Endodermal cell (in vitro differentiated cells): ENCODE results near the gene STMN3. TPM values are rescaled to one million over a fixed set of nuclear protein-coding genes. Genes with fewer than 3 reads are reported as not detected.

Source experiments
- DNase-seq: peaks from one replicate; pipeline ENCODE4 v3.0.0-alpha.2; 2017
- H3K27ac ChIP-seq: 2 replicates; pipeline ENCODE4 v1.5.1; 2013; ENCODE audit warnings: mild to moderate bottlenecking, low read depth, low read length, moderate library complexity
- H3K27me3 ChIP-seq: 2 replicates; pipeline ENCODE4 v1.6.1; 2013; ENCODE audit warnings: mild to moderate bottlenecking, low read length, moderate library complexity; ENCODE audit not compliant: insufficient read depth, control insufficient read depth, poor library complexity, severe bottlenecking
- H3K36me3 ChIP-seq: 2 replicates; pipeline ENCODE4 v1.7.0; 2013; ENCODE audit warnings: mild to moderate bottlenecking, low read length, moderate library complexity; ENCODE audit not compliant: control insufficient read depth, insufficient read depth
- H3K4me1 ChIP-seq: one replicate; pipeline ENCODE4 v1.7.0; 2013; ENCODE audit warnings: low read length; ENCODE audit not compliant: control insufficient read depth, insufficient read depth
- H3K4me3 ChIP-seq: 2 replicates; pipeline ENCODE4 v1.5.1; 2013; ENCODE audit warnings: mild to moderate bottlenecking, low read length, moderate library complexity
- H3K9ac ChIP-seq: 2 replicates; pipeline ENCODE4 v1.6.1; 2013; ENCODE audit warnings: mild to moderate bottlenecking, low read length, moderate library complexity; ENCODE audit not compliant: poor library complexity, severe bottlenecking; ENCODE audit errors: extremely low read depth
- H3K9me3 ChIP-seq: 2 replicates; pipeline ENCODE4 v1.6.1; 2013; ENCODE audit warnings: mild to moderate bottlenecking, low read length, moderate library complexity; ENCODE audit not compliant: control insufficient read depth
- H3K27ac Mint-ChIP-seq: 2 replicates; pipeline ENCODE4 v1.8.0; 2020; ENCODE audit warnings: mixed read lengths
- H3K27me3 Mint-ChIP-seq: 2 replicates; pipeline ENCODE4 v1.8.0; 2021; ENCODE audit warnings: mild to moderate bottlenecking, mixed read lengths; ENCODE audit not compliant: insufficient read depth
- H3K36me3 Mint-ChIP-seq: 2 replicates; pipeline ENCODE4 v1.8.0; 2020; ENCODE audit warnings: low read depth, mixed read lengths
- H3K4me1 Mint-ChIP-seq: 2 replicates; pipeline ENCODE4 v1.8.0; 2020; ENCODE audit warnings: mixed read lengths
- H3K4me3 Mint-ChIP-seq: 2 replicates; pipeline ENCODE4 v1.8.0; 2020; ENCODE audit warnings: mild to moderate bottlenecking, moderate library complexity, mixed read lengths
- H3K9me3 Mint-ChIP-seq: 2 replicates; pipeline ENCODE4 v1.8.0; 2020; ENCODE audit warnings: mild to moderate bottlenecking, mixed read lengths
- WGBS, 2 experiments: methylation state at CpG; one replicate each; pipeline versions ENCODE4 v1.1.5 to v1.1.7; 2013; ENCODE audit warnings: missing lambda C conversion rate in 2 of 2, mixed read lengths in 1 of 2; ENCODE audit not compliant: insufficient coverage in 1 of 2, insufficient read length in 1 of 2; 5-methylcytosine and 5-hydroxymethylcytosine counted together
- total RNA-seq, 2 donors: library from RNA; stranded (reverse); fragmentation: NEBNext Ultra II Directional in 1 of 2; extraction: Animal tissue kit (Norgen Biotek cat#: 25700) in 1 of 2; gene quantifications; 2 replicates in 1 of 2; 3 replicates in 1 of 2; pipeline ENCODE4 v1.2.1, GENCODE V29; 2021
- TF ChIP-seq, protein P1 (sequence below): fragments of 200-600 bp; sonication (generic); conservative IDR thresholded peaks from 2 replicates; pipeline ENCODE4 v1.5.0; 2021; ENCODE audit warnings: antibody characterized with exemption, mild to moderate bottlenecking

Gene STMN3
- total RNA-seq, 2 donors from 2014 or later: 6.7 to 18.3 TPM

GRCh38 chr20:63645218-63645617, 8.0 kb downstream of the STMN3 start:
- Histone ChIP-seq H3K36me3 (no peaks in the 10 kb centered on the region), H3K4me1 (no peaks in the 10 kb centered on the region), H3K9me3 (no peaks in the 10 kb centered on the region), H3K27ac (no peak overlapping the region), H3K9ac (no peak overlapping the region), H3K4me3 (no peak overlapping the region), H3K27me3 (no peaks in the 10 kb centered on the region)
- WGBS, 2 experiments: 73 to 81% methylated on average over 3 to 4 of the region's 4 CpGs
- no peaks in the 10 kb centered on the region for H3K9me3 Mint-ChIP-seq
- DNase-seq: peak; percentile 66
- no peaks in the 10 kb centered on the region for H3K4me1 Mint-ChIP-seq
- H3K4me3 Mint-ChIP-seq: no peak overlapping the region
- H3K27ac Mint-ChIP-seq: no peak overlapping the region
- no peaks in the 10 kb centered on the region for H3K36me3 Mint-ChIP-seq
- TF ChIP-seq, protein P1, sequence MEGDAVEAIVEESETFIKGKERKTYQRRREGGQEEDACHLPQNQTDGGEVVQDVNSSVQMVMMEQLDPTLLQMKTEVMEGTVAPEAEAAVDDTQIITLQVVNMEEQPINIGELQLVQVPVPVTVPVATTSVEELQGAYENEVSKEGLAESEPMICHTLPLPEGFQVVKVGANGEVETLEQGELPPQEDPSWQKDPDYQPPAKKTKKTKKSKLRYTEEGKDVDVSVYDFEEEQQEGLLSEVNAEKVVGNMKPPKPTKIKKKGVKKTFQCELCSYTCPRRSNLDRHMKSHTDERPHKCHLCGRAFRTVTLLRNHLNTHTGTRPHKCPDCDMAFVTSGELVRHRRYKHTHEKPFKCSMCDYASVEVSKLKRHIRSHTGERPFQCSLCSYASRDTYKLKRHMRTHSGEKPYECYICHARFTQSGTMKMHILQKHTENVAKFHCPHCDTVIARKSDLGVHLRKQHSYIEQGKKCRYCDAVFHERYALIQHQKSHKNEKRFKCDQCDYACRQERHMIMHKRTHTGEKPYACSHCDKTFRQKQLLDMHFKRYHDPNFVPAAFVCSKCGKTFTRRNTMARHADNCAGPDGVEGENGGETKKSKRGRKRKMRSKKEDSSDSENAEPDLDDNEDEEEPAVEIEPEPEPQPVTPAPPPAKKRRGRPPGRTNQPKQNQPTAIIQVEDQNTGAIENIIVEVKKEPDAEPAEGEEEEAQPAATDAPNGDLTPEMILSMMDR: no peak
- peaks cover 21% of the 10 kb centered on the region for H3K27me3 Mint-ChIP-seq

- DNase-seq: no peak
- H3K9ac ChIP-seq: no peak overlapping the region
- no peaks in the 10 kb centered on the region for H3K4me1 ChIP-seq
- peaks cover 26% of the 10 kb centered on the region for H3K27me3 Mint-ChIP-seq
- H3K4me3 ChIP-seq: no peak overlapping the region
- no peak overlapping the region for H3K4me3 Mint-ChIP-seq
- no peaks in the 10 kb centered on the region for H3K9me3 ChIP-seq
- 87 to 90% methylated on average over 7 to 15 of the region's 15 CpGs for WGBS, 2 experiments
- H3K36me3 ChIP-seq: no peaks in the 10 kb centered on the region
- no peaks in the 10 kb centered on the region for H3K27me3 ChIP-seq
- no peaks in the 10 kb centered on the region for H3K36me3 Mint-ChIP-seq
- TF ChIP-seq, protein P1: no peak
- no peak overlapping the region for H3K27ac Mint-ChIP-seq
- H3K9me3 Mint-ChIP-seq: no peaks in the 10 kb centered on the region
- H3K4me1 Mint-ChIP-seq: no peaks in the 10 kb centered on the region
- H3K27ac ChIP-seq: no peak overlapping the region
Measured at GRCh38 chr20:63643946-63644345, 9.3 kb downstream of the STMN3 start.

- H3K9me3 ChIP-seq: no peaks in the 10 kb centered on the region
- no peak for DNase-seq
- H3K9ac ChIP-seq: no peak overlapping the region
- WGBS, 2 experiments: 94 to 97% methylated on average over 4 to 10 of the region's 10 CpGs
- H3K36me3 Mint-ChIP-seq: no peaks in the 10 kb centered on the region
- no peak overlapping the region for H3K4me3 ChIP-seq
- H3K27ac Mint-ChIP-seq: no peak overlapping the region
- no peaks in the 10 kb centered on the region for H3K36me3 ChIP-seq
- TF ChIP-seq, protein P1: no peak
- H3K27ac ChIP-seq: no peak overlapping the region
- peak overlapping the region; percentile 62 for H3K4me3 Mint-ChIP-seq
- H3K27me3 ChIP-seq: no peaks in the 10 kb centered on the region
- no peaks in the 10 kb centered on the region for H3K9me3 Mint-ChIP-seq
- no peaks in the 10 kb centered on the region for H3K4me1 ChIP-seq
- no peaks in the 10 kb centered on the region for H3K4me1 Mint-ChIP-seq
- H3K27me3 Mint-ChIP-seq: peaks cover 23% of the 10 kb centered on the region
Measured at GRCh38 chr20:63643499-63643898, 9.7 kb downstream of the STMN3 start.
